ENCODE measurements around the gene CFAP45.

Gene CFAP45

DNA sequence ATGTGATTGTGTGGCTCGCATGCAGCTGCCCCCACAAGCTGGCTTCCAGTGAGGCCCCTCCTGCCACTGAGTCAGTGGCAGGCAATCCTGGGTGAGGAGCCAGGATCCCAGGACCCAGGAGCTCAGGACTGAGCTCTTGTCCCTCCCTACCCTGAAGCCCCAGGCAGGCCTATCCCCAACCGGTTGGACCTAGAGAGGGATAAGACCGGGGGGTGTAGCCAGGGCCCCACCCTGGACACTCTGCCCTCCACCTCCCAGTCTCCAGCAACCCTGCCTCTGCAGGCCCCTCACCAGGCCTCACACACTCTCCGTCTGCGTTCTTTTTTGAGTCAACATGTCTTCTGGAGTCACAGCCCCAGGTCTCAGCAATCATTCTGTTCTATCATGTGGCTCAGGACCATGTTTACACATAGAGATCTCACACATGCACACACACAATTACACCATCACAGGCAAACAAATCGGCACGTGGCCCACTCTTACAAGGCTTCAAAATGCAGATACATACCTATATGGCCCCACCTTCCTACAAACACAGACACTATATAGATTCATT, 40.1 kb downstream of the CFAP45 start:
- Mint-ChIP-seq H3K36me3 (no peaks in the 10 kb centered on the region), H3K4me1 (peaks cover 4% of the 10 kb centered on the region), H3K27me3 (peaks cover 13% of the 10 kb centered on the region), H3K9me3 (no peaks in the 10 kb centered on the region), H3K4me3 (no peak overlapping the region), H3K27ac (no peak overlapping the region)
- no peak for DNase-seq (ENCODE audit: low spot score in 2 of 2)
- ATAC-seq (ENCODE audit: low read depth), result no peak

DNA sequence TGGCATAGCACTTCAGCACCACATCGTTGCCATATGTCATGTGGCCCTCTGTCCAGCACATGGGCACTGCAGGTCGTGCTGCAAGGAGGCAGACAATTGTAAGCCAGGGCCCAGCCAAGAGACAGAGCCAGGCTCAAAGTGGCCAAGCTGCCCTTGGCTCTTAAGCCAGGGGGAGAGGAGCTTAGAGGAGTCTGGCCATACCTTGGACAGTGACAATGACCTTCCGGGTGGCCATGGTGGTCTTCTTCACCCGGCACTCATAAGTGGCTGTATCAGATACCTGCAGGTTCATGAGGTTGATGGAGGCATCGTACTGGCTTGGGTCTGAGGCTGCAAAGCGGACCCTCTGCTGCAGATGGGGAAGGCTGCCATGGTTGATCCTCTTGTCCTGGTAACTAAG, 42.1 kb downstream of the CFAP45 start:
- Mint-ChIP-seq H3K27ac (no peak overlapping the region), H3K36me3 (no peaks in the 10 kb centered on the region), H3K27me3 (peaks cover 12% of the 10 kb centered on the region), H3K9me3 (no peaks in the 10 kb centered on the region), H3K4me3 (no peak overlapping the region), H3K4me1 (peaks cover 7% of the 10 kb centered on the region)
- DNase-seq (ENCODE audit: low spot score in 2 of 2), result no peak
- no peak for ATAC-seq (ENCODE audit: low read depth)

DNA sequence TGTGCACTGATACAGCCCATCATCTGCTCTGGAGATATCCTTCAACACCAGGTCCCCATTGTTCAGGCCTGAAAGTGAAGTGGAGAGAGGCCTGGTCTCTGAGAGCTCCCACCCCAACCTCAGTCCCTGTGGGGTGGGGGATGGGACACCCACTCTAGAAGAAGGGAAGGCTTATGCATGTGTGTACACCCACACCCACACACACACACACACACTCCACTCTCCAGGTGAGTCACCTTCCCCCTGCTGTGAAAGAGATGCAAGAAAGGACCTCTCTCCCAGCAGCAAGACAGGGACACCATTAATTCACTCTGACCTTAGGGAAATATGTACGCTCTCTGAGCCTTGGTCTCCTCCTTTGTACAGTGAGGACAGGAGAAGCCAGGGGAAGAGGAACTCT, 43.4 kb downstream of the CFAP45 start:
- Mint-ChIP-seq H3K36me3 (no peaks in the 10 kb centered on the region), H3K4me1 (peaks cover 7% of the 10 kb centered on the region), H3K27ac (no peak overlapping the region), H3K4me3 (no peak overlapping the region), H3K9me3 (no peaks in the 10 kb centered on the region), H3K27me3 (peaks cover 9% of the 10 kb centered on the region)
- DNase-seq (ENCODE audit: low spot score in 2 of 2) (no peak), ATAC-seq (ENCODE audit: low read depth) (no peak)

GRCh38 chr1:159855709-159856108, 44.3 kb downstream of the CFAP45 start:
- DNase-seq (ENCODE audit: low spot score in 2 of 2) (no peak), ATAC-seq (ENCODE audit: low read depth) (no peak)
- H3K4me3 Mint-ChIP-seq, result no peak overlapping the region
- H3K27ac Mint-ChIP-seq, result no peak overlapping the region
- no peaks in the 10 kb centered on the region for H3K9me3 Mint-ChIP-seq
- no peaks in the 10 kb centered on the region for H3K36me3 Mint-ChIP-seq
- peaks cover 7% of the 10 kb centered on the region for H3K4me1 Mint-ChIP-seq
- peaks cover 8% of the 10 kb centered on the region for H3K27me3 Mint-ChIP-seq

DNA sequence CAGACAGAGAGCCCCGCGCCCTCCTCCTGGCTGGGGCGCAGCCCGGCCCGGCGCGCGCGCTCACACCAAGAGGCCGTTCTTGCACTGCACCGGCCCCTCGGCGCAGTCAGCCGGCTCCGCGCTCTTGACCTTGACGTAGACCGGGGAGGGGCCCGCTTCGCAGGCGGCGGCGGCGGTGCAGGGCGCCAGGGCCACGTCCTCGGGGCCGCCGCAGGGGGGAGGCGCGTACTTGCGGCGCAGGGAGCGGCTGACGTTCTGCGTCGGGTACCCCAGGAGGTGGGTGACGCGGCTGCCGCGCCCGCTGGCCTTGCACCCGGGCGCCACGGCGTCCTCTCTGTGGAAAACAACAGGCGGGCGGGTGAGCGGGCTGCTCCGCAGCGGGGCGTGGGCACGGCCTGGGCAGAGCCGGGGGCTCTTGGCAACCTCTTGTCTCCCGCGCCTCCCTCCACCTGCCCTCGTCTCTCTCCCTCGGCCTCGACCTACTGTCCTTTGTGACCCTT, 45.2 kb downstream of the CFAP45 start:
- Mint-ChIP-seq H3K4me3 (peak overlapping the region; percentile 87), H3K9me3 (no peaks in the 10 kb centered on the region), H3K27me3 (peaks cover 10% of the 10 kb centered on the region), H3K36me3 (no peaks in the 10 kb centered on the region), H3K4me1 (peaks cover 7% of the 10 kb centered on the region), H3K27ac (peak overlapping the region; percentile 7)
- DNase-seq (ENCODE audit: low spot score in 2 of 2) (peak; percentile 23 to 53), ATAC-seq (ENCODE audit: low read depth) (peak; percentile 85)

DNA sequence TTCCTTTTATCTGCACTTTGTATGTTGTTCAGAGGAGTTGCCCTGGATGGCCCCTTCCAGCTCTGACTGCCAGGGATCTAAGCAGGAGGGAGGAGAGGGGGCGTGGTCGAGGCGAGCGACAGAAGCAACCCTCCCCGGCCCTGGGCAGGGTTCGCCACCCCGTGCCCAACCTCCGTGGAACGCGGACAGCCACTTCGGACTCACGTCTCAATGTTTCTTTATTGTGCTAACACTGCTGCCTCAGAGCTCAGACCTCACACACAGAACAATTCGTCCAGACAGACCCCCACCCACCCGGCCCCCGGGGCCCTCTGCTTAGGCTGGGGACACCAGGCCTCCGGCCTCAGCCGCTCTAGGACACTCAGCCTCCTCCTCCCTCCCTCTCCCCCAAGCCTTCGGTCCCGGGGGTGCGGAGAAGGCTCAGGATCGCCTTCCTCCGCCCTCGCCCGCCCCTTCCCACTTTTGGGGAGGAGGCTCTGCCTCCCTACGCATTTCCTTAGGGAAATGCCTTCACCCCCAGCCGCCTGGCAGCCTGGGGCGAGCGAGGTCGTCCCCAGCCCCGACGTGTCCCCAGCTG, 45.8 kb downstream of the CFAP45 start:
- peak; percentile 12 for ATAC-seq (ENCODE audit: low read depth)
- Mint-ChIP-seq H3K27ac (peak overlapping the region; percentile 45), H3K27me3 (peaks cover 8% of the 10 kb centered on the region), H3K4me3 (peak overlapping the region; percentile 71), H3K36me3 (no peaks in the 10 kb centered on the region), H3K4me1 (peaks cover 7% of the 10 kb centered on the region), H3K9me3 (no peaks in the 10 kb centered on the region)
- DNase-seq (ENCODE audit: low spot score in 2 of 2), result no peak

DNA sequence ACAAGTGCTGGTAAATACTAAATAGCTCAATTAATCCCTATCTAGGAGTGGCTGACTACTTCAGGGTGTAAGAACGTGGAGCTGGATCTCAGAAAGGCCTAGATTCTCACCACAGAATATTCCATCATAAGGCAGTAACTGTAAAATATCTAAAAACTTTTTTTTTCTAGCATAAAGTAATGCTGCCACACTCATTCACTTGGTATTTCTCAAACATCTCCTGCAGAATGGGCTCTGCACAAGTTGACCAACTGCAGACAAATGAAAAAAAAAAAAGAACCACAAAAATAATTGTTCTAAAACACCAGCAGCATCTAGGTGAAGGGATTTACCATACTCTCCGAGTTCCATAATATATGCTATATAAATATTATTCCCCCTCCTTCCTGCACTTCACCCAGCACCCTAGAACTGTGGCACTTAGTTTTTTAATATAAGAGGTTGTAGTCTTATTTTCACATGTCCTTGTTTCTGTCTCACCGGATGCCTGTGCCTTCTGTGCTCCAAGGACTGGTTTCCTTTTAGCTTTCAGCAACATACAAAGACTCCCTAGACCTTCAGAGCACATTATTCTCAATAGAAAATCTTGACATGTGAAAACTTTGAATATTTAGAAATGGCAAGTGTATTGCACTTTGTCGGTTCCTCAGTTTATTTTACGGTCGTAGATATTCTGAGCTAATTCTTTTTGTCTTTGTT, 46.4 kb downstream of the CFAP45 start:
- ATAC-seq (ENCODE audit: low read depth), result no peak
- Mint-ChIP-seq H3K36me3 (no peaks in the 10 kb centered on the region), H3K9me3 (no peaks in the 10 kb centered on the region), H3K4me1 (peaks cover 7% of the 10 kb centered on the region), H3K4me3 (peak overlapping the region; percentile 71), H3K27ac (peak overlapping the region; percentile 45), H3K27me3 (peaks cover 8% of the 10 kb centered on the region)
- DNase-seq (ENCODE audit: low spot score in 2 of 2), result no peak

DNA sequence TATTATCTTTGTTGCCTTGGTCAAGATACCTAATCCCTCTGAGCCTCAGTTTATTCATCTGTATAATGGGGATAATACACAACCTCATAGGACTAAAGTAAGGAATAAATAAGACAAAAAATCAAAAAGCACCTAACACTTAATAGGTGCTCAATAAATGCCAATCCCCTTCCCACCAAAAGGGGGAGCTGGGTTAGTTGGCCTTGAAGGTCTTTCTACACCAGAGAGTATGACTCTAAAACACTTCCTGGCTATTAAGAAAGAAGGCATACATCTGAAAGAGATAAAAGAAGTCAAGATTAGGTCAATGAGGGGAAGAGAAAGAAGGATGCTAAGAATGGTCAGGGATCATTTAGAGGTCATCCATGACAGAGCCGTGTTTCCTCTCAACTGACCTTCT, 48.6 kb downstream of the CFAP45 start:
- Mint-ChIP-seq H3K4me1 (peaks cover 7% of the 10 kb centered on the region), H3K4me3 (no peak overlapping the region), H3K27me3 (peaks cover 18% of the 10 kb centered on the region), H3K9me3 (no peaks in the 10 kb centered on the region), H3K27ac (no peak overlapping the region), H3K36me3 (peaks cover 2% of the 10 kb centered on the region)
- DNase-seq (ENCODE audit: low spot score in 2 of 2), result no peak
- no peak for ATAC-seq (ENCODE audit: low read depth)

GRCh38 chr1:159849626-159850366, 50.2 kb downstream of the CFAP45 start:
- no peak for DNase-seq (ENCODE audit: low spot score in 2 of 2)
- no peak for ATAC-seq (ENCODE audit: low read depth)
- peaks cover 18% of the 10 kb centered on the region for H3K27me3 Mint-ChIP-seq

GRCh38 chr1:159848326-159848725, 51.6 kb downstream of the CFAP45 start:
- no peak overlapping the region for H3K27ac Mint-ChIP-seq
- H3K4me3 Mint-ChIP-seq, result no peak overlapping the region
- H3K36me3 Mint-ChIP-seq, result peaks cover 3% of the 10 kb centered on the region
- DNase-seq (ENCODE audit: low spot score in 2 of 2) (no peak), ATAC-seq (ENCODE audit: low read depth) (no peak)
- H3K27me3 Mint-ChIP-seq, result peaks cover 27% of the 10 kb centered on the region
- no peaks in the 10 kb centered on the region for H3K4me1 Mint-ChIP-seq
- H3K9me3 Mint-ChIP-seq, result no peaks in the 10 kb centered on the region

More at GRCh38 chr1:159849626-159850366, 50.2 kb downstream of the CFAP45 start:
- Mint-ChIP-seq H3K36me3 (peaks cover 3% of the 10 kb centered on the region), H3K9me3 (no peaks in the 10 kb centered on the region), H3K4me1 (peaks cover 2% of the 10 kb centered on the region), H3K27ac (no peak overlapping the region), H3K4me3 (no peak overlapping the region)

DNA sequence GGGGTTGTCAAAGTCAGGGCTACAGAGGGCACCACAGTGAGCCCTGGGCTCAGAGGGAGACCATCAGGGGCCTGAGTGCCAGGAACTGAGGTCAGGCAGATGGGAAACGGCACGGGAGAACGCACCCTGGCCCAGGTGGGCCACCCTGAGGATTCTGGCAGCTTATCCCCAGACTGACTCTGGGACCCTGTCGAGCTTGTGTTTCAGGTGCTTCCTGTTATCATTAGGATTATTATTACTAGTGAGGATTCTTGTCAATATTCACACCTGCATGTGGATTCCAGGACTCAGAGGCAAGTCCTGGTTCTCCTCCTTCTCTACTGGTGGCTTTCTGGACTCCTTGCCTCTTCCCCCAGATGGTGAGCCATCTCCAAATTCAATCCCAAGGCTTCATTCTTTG, 52.7 kb downstream of the CFAP45 start:
- no peak for DNase-seq (ENCODE audit: low spot score in 2 of 2)
- no peak for ATAC-seq (ENCODE audit: low read depth)
- no peaks in the 10 kb centered on the region for H3K4me1 Mint-ChIP-seq
- no peak overlapping the region for H3K27ac Mint-ChIP-seq
- peaks cover 27% of the 10 kb centered on the region for H3K27me3 Mint-ChIP-seq
- peaks cover 3% of the 10 kb centered on the region for H3K36me3 Mint-ChIP-seq
- H3K9me3 Mint-ChIP-seq, result no peaks in the 10 kb centered on the region
- no peak overlapping the region for H3K4me3 Mint-ChIP-seq

- Mint-ChIP-seq H3K9me3 (no peaks in the 10 kb centered on the region), H3K27ac (no peak overlapping the region), H3K4me1 (no peaks in the 10 kb centered on the region), H3K36me3 (peaks cover 3% of the 10 kb centered on the region), H3K4me3 (no peak overlapping the region), H3K27me3 (peaks cover 33% of the 10 kb centered on the region)
- no peak for DNase-seq (ENCODE audit: low spot score in 2 of 2)
- ATAC-seq (ENCODE audit: low read depth), result no peak
These were observed 54.0 kb downstream of the CFAP45 start for GRCh38 chr1:159845751-159846629.

DNA sequence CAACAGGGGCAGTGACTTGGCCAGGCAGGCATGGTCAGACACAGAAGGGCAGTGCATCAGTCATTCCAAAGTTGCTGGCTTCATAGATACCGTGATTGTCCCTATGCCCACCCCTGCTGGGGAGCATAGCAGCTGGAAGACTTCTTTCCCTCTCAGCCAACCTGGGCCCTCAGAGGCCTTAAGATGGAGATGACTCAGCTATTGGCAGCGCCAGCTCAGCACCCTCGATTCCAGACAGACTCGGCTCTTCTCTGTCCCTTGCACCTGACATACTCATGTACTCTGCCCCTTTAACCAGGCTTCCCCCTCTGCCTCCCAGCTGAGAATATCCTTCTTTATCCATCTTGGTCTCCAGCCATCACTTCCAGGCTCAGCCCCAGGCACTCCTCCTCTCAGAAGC, 56.5 kb downstream of the CFAP45 start:
- Mint-ChIP-seq H3K27me3 (peaks cover 30% of the 10 kb centered on the region), H3K4me1 (no peaks in the 10 kb centered on the region), H3K36me3 (peaks cover 3% of the 10 kb centered on the region), H3K27ac (no peak overlapping the region), H3K4me3 (no peak overlapping the region), H3K9me3 (no peaks in the 10 kb centered on the region)
- ATAC-seq (ENCODE audit: low read depth) (no peak), DNase-seq (ENCODE audit: low spot score in 2 of 2) (no peak)
